Loucy (cell line): Measurements from ENCODE around the gene RPL27A.

Experiments
- CTCF ChIP-seq: fragments of 200-600 bp; sonication (generic); conservative IDR thresholded peaks from 2 replicates; pipeline ENCODE4 v1.5.1; 2014; ENCODE audit warnings: mild to moderate bottlenecking, antibody characterized with exemption, low read length
- EZH2phosphoT487 ChIP-seq: fragments of 200-600 bp; IDR thresholded peaks from 2 replicates; pipeline ENCODE4 v1.6.1; 2018; ENCODE audit warnings: antibody characterized with exemption, mild to moderate bottlenecking, moderate library complexity, borderline replicate concordance

DNA sequence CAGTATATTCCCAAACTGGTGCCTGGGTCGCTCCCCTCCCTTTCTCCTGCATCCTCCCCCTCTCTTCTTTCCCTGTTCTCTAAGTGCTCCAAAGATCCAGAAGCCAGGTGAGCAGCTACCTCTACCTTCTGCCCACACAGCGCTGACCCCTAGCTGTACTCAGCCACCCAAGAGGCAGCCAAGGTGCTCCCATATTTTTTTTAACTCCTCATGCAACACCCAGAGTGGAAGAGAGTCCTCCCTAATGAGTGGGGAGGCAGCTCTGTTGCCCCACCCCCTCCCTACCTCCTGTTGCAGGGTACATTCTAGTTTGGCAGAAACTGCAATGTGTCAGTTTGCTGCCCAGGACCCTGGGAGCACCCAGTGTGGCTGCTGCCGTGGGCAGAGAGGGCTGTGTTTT lies 40.2 kb downstream of the RPL27A start:
- TF ChIP-seq CTCF, result no peak
- no peak for TF ChIP-seq EZH2phosphoT487
